Measurements from ENCODE around the gene DPP6.

GRCh38 chr7:154909241-154910105 lies 857.3 kb downstream of the DPP6 start:
- no peak for TF ChIP-seq TAF1 (IDR thresholded peaks at IDR 0.05; ENCODE audit: low read depth)
- no peak for TF ChIP-seq YY1 (IDR thresholded peaks at IDR 0.05; ENCODE audit: low read depth)
- TF ChIP-seq TCF12 (IDR thresholded peaks at IDR 0.05; ENCODE audit: low read depth): no peak
- TF ChIP-seq EP300 (IDR thresholded peaks at IDR 0.05; ENCODE audit: borderline replicate concordance): no peak

Data from Ishikawa (cell line).